HG02981 (cell line): ENCODE measurements around the gene ACSF3.
"Not testable (repeated sequence)": the region's sequence is repeated elsewhere in the genome, so short reads cannot be mapped to it uniquely, and the experiment has no call there.

ENCODE experiments used
- ATAC-seq: cut with Tn5 transposase; IDR thresholded peaks from one replicate; pipeline ENCODE4 v1.9.1; 2021; ENCODE audit warnings: mild to moderate bottlenecking, moderate library complexity; ENCODE audit not compliant: unreplicated experiment

The ACSF3 gene

DNA sequence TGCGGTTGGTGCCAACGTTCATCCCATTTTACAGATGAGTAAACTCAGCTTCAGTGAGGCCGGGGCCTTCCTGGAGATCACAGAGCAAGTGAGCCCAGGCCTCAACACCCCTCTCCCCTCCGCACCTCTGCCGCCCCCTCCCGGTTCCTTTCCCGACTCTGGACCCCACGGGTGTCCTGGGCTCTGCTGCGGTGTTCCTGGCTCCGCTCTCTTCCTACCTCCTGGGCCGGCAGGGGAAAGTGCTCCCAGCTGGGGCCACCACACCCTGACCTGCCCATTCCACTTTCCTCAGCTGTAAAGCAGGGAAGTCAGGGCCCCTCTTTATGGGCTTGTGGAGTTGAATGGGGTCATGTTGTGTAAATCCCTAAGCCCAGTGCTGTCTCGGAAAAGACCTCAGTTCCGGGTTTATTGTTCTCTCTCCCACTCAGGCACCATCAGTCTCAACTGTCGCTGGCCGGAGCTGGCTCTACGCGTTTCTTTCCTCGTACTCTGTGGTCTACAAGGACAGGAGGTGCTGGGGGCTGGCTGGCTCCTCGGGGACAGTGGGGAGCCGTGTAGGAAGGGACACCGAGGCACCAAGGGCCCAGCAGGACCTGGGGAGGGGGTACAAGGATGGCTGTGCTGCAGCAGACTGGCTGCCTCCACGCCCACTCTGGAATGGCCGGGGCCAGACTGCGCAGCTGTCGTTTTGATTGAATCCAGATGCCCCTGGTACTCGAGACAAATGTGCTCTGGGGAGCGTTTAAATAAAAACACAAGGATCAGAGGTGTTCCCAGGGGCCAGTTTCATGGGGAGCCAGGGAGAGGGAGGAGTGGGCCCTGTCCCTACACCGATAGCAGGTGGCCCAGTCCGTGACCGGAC is 21.7 kb upstream of the ACSF3 start:
- no peak for ATAC-seq

DNA sequence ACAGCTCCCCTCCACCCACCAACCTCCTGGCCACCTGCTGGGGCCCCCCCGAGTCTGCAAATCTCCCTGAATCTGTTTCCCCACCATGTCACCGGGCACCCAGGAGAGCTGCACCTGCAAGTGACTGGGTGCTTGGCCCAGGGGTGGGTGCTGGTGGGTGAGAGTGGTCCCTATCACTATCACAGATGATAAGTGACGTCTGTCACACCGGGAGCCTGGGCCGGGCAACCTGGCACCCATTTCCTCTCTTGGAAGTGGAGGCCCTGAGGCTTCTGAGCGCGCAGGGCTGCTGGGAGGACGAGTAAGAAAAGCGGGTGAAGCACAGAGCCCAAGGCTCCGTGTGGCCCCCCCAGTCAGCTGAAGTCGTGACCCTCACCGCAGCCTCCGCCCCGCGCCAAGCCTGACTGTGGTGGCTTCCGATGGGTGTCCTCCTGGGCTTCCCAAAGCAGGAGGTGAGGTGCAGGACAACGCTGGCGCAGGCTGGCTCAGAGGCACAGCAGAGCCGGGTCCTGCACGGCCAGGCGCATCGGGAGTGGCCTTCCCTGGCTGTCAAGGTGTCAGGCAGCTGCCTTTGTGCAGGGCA is 21.0 kb upstream of the ACSF3 start:
- no peak for ATAC-seq

DNA sequence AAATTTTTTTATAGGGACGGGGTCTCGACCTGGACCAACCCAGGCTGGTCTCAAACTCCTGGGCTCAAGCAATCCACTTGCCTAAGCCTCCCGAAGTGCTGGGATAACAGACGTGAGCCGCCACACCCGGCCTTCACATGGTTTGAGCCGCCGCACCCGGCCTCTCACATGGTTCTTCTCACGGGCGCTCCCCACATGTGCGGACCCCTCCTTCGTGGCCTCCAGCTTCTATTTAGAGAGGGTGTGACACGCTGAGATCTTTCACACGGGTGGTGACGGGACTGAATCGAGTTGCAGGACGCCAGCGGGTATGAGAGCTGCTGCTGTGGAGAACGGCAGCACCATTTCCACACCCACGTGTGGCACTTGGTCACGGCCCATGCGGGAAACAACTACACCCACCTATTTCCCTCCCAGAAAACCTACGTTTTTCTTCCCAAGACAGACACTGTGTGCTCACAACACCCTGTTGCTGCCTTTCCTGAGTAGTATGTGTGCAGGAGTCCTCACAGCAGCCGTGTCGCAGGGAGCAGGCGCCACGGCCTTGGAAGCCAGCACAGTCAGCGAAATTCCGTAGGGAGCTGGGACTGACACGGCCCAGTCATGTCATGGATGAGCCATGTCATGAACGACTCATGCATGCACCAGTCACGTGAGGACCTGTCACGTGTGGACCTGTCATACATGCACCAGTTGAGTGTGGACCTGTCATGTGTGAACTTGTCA is 20.1 kb upstream of the ACSF3 start:
- no peak for ATAC-seq

DNA sequence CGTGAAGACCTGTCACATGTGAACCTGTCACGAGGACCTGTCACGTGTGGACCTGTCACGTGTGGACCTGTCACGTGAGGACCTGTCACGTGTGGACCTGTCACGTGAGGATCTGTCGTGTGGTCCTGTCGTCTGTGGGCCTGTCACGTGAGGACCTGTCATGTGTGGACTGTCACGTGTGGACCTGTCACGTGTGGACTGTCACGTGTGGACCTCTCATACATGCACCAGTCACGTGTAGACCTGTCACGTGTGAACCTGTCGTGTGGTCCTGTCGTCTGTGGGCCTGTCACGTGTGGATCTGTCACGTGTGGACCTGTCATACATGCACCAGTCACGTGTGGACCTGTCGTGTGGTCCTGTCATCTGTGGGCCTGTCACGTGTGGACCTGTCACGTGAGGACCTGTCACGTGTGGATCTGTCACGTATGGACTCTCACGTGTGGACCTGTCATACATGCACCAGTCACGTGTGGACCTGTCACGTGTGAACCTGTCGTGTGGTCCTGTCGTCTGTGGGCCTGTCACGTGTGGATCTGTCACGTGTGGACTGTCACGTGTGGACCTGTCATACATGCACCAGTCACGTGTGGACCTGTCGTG is 19.5 kb upstream of the ACSF3 start:
- not testable (repeated sequence) for ATAC-seq

DNA sequence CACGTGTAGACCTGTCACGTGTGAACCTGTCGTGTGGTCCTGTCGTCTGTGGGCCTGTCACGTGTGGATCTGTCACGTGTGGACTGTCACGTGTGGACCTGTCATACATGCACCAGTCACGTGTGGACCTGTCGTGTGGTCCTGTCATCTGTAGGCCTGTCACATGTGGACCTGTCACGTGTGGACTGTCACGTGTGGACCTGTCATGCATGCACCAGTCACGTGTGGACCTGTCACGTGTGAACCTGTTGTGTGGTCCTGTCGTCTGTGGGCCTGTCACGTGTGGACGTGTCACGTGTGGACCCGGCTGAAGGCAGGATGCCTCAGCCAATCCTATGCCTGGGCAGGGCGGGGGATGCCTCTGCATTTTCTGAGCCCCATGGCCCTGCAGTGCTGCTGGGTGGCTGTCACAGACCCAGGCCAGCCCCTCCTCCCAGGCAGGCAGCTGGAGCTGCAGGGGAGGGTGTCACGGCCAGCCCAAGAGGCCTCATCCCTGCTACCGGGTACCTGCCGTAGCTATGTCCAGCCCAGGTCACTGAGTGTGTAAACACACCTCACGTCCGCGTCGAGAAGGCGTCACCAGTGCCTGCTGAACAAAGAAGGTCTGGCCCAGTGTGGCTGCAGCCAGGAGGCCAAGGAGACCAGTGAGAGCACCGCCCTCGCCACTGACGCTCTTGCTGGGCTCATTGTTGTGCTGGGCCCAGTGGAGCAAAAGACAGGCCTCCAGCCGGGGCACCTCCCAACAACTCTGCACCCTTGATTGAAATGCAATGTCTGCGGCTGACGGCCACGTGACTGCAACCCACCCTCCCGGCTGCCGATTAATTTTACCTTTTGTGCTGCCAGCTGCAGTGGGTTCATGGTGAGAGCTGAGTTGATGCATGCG is 18.6 kb upstream of the ACSF3 start:
- ATAC-seq: no peak

DNA sequence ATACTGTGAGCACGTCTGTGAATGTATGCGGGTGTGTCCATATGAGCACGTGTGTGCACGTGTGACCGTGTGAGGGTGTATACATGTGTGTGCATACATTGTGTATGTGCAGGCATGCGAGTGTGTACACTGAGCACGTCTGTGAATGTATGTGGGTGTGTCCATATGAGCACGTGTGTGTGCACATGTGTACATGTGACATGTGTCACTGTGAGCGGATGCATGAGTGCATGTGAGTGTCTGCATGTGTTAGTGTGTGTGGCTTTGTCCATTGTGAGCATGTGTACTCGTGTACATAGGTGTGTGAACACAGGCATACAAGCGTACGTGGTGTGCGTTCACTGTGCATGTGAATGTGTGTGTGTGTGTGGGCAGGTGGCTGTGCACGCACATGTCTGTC is 17.5 kb upstream of the ACSF3 start:
- no peak for ATAC-seq

DNA sequence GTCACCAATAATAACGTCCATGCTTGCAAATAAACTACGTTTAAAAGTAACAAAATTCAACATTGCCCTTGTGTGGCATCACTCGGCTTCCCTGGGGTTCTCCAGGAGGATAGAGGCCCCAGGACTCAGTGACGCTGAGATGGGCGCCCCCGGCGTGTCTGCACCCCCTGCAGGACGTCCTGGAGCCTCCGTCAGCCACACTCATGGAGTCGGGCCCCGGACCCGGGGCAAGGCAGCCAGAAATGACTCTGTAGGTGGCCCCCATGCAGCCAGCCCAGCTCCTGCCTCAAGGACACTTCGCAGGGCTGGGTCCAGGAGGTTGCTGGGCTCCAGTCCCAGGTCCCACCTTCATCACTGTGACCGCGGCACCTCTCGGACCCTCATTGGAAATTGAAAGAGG is 16.6 kb upstream of the ACSF3 start:
- no peak for ATAC-seq

DNA sequence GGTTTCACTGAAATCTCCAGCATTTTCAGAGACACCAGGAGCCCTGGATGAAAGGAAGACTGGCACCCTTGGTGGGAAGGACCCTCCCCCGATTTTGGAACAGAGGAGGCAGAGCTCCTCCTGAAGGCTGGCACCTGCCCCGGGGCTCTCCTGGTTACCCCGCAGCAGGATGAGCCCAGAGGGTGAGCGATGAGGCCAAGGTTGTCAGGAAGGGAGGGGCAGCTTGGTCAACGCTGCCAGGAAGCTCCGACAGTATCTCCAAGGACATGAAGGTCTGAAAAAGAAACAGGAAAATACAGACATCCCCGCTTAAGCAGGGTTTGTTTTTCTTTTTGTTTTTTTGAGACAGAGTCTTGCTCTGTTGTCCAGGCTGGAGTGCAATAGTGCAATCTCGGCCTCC is 15.5 kb upstream of the ACSF3 start:
- ATAC-seq: no peak

DNA sequence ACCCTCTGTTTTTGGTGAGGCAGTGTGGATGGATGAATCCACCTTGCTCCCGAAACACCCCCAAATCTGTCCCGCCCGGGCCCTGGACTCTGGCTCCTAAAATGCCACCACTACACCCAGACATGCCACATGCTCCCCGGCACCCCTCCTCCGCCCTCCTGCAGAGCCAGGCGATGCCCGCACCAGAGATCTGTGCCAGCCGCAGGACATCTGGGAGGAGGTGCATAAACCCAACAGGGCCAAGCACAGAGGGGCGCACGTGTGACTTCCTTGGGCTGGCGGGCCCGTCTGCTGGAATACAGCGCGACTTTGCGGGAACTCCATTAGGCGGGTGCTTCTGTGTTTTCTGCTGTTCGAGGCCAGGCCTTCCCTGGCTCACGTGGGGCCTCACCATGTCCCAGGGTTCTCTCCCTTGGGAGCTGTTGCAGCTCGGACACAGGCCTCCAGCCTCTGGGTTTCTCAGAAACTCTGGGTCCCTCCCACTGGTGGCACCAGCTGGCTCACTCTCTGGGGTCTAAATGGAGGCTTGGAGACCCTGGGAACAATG is 14.1 kb upstream of the ACSF3 start:
- no peak for ATAC-seq

DNA sequence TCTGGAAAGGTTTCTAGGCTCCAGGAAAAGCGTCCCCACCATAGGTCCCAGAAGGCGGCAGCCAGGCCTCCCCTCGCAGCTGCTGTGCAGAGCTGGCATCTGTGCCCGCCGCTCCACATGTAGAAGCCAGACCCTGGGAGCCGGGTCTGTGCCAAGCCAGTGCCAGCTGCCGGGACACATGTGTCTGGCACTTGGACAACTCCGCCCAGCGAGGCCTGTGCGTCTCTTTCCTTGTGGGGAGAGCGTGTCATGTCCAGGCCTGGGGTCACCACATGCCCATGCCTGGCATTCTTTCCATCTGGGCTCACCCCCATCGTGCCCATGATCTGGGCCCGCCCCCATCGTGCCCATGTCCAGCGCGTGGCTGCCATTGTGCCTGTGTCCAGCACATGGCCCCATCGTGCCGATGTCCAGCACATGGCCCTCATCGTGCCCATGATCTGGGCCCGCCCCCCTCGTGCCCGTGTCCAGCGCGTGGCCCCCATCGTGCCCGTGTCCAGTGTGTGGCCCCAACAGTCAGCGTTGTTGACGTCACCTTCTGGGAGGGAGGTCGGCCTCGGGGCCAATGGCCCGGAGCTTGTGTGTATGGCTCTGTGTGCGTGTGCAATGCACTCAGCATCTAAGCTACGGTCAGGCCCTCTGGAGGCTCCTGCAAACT is 13.3 kb upstream of the ACSF3 start:
- no peak for ATAC-seq

DNA sequence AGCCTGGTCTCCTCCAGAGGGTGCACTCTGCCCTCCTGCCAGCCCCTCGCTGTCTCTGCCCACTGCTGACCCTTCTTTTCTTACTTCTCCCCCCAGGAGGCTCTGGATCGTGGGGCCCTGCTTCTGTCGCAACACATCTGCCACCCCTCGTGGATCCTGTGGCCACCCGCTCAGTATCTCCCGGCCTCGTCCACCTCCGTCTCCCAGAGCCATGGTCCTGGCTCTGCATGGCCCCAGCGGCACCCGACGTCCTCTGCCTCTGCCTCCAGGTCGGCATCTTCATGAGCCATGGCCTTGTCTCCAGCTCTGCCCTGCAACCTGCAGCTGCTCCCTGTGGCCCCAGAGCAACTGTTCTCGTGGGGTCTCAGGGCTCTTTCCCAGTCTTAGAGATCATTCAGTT is 12.1 kb upstream of the ACSF3 start:
- no peak for ATAC-seq

DNA sequence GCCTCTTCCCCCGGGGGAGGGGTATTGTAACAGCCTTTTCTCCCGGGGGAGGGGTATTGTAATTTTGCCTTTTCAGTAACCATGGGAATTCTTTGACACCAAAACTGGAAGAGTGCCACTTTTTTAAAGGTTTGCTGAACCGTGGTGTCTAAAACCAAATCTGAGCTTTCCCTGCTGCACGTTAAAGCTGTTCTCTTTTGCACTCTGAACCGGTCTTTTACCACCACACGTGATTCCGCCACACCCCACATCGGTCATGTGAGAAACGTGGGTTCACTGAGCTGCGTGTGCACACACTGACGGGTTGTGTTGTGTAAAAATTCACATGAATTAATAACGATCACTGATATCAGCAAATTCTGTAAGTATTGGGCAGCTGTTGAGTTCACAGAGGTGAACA is 9.2 kb upstream of the ACSF3 start:
- no peak for ATAC-seq

DNA sequence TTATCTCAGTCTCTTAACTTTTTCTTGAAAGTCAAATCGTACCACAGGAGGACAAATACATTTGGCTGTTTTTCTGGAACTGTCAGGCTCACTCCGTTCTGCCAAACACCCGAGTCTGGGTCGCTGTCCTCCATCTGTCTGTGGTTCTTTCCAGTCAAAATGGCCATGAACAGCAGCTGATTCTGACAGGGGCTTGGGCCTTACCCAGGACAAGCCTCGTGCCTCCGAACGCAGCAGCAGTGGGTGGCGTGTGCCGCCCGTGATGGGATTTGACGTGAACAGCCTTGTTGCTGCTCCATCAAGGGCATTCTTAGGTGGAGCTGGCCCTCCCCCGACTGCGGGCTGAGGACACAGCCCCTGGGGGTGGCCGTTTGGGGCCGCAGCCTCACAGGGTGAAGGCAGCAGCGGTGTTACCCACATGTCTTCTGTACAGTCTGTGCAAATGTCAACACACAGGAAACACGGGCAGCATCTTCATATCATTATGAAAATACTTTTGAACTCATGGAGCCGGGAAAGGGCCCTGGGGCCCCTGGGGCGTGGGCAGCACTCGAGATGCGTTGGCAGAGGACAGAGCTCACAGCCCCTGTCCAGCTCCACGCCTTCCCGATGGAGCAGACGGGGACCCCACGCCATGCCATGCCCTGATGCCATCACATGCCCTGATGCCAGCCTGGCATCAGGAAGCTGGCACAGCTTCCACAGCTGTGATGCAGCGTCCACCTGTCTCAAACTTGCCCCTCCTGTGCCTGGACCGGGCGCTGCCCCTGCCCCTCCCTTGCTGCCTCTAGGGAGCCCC is 8.6 kb upstream of the ACSF3 start:
- no peak for ATAC-seq

DNA sequence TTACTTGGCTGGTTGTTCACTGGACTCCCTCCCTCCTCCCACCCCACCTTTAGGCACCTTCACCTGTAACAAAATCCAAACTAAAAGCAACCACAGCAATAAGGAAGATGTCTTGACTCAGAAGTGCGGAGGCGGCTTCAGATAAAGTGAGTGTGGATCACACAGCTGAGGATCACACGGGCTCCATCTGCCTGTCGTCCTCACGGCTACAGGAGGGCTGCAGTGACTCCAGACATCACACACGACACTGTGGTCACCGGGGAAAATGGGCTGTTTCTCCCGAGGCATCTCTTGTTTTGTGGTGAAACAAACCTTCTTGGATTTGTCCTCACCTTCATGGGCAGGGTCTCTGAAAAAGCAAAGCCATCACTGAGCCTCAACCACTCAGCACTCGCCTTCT is 7.9 kb upstream of the ACSF3 start:
- ATAC-seq: no peak

DNA sequence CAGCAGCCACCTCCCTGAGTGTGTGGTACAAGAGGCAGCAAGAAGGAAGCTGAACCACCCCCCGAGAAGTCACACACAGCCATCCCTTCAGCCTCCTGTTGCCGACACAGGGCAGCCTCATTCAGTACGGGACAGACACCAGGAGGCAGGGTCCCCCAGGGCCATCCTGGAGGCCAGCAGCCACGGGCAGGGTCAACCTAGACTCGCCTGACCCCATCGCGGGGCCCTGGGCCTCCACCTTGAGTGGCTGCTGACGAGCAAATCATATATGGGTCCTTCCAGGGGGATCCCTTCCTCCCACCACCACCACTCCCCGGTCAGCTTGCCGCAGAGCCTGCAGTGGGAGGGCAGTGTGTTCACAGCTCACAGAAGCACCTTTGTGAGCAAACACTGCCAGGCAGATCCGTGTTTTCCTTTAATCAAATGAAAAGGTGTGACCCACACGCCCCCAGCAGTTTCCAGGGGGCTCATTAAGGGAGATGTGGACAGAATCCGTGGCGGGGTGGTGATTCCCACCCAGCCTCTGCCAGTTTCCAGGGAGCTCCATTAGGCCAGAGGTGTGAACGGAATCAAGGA is 5.6 kb upstream of the ACSF3 start:
- no peak for ATAC-seq

DNA sequence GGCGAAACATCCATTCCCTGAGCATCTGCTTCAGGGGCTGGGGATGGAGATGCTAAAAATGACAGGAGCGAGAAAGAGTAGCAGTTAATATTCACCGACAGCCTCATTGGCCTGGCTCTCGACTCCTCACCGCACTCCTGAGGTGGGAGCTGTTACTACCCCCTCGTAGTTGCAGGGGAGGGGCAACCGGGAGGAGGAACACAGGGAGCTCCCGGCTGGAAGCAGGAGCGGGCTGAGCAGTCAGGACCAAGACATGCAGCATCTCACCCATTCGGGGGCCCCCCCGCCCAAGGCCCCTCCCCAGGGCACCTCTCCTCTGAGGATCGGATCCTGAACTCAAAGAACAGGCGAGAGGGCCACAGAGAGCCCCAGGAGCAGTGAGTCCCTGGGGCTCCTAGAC is 4.5 kb upstream of the ACSF3 start:
- no peak for ATAC-seq

DNA sequence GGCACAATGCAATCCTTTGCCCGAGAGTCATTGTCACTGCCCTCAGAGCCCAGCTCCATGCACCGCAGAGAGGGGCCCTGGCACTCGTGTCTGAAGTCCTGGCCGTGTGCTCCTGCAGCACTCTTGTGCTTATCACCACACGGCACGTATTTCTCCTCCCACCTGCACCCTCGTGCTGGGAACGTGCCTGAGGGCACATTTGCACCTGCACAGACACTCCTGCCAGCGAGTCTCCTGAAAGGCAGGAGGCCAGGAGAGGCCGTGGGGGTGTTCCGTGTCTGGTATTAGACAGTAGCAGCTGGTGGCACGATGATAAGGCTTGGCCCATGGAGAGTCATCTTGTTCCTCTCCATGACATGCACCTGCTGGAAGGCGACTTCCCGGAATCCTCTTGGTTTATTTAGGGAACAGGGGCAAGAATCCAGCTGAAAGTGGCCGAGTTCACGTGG is 3.4 kb upstream of the ACSF3 start:
- ATAC-seq: no peak

DNA sequence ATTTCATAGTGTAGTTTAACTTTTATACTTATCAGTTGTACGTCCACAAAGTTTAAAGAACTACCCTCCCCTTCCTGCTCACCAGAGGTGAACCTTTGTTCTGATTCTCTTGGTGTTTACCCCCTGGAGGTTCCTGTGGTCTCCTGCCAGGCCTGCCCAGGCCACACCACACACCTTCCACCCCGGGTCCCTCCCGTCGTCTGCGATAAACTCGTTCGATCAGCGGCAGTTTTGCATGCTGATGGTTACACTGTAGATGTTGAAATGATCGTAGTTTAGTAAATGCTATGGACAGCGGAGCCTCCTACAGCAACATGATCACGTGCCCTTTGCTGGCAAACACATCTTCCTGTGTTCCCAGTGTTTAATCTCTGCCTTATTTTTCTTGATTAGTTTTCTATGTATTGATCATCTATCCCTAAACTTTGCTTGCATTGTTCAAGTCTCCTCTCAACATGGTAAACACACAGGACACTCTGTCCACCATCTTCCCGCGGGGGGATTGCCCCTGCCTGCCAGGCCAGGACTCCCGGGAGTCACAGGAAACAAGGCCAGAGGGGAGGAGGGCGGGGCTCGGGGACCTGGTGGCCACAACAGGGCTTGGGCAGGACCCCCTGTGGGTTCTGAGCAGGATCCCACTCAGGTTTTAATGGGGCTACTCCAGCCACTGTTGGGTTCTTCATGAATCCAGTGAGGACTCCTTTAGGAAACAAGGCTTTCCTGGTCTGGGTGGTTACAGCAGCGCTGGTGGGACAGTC is 2.8 kb upstream of the ACSF3 start:
- ATAC-seq: no peak
